ENCODE measurements around the gene CBR1. TPM values are rescaled to one million over a fixed set of nuclear protein-coding genes. Genes with fewer than 3 reads are reported as not detected.

Gene CBR1
- total and polyA plus RNA-seq, 2 of the 13 experiments (the other 11 are each of a cell fraction or from before 2014, with no cell fraction given): 33.7 to 38.7 TPM

GRCh38 chr21:36069713-36070583, at the start of gene CBR1 (continued):
- TF ChIP-seq, protein P1, sequence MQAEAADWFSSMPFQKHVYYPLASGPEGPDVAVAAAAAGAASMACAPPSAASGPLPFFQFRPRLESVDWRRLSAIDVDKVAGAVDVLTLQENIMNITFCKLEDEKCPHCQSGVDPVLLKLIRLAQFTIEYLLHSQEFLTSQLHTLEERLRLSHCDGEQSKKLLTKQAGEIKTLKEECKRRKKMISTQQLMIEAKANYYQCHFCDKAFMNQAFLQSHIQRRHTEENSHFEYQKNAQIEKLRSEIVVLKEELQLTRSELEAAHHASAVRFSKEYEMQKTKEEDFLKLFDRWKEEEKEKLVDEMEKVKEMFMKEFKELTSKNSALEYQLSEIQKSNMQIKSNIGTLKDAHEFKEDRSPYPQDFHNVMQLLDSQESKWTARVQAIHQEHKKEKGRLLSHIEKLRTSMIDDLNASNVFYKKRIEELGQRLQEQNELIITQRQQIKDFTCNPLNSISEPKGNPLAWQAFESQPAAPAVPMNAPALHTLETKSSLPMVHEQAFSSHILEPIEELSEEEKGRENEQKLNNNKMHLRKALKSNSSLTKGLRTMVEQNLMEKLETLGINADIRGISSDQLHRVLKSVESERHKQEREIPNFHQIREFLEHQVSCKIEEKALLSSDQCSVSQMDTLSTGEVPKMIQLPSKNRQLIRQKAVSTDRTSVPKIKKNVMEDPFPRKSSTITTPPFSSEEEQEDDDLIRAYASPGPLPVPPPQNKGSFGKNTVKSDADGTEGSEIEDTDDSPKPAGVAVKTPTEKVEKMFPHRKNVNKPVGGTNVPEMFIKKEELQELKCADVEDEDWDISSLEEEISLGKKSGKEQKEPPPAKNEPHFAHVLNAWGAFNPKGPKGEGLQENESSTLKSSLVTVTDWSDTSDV (CRISPR knock-in tag; IDR thresholded peaks at IDR 0.05): peak; percentile 74; the same call in 1 of the 2 replicates
- TF ChIP-seq PRDM15 (CRISPR knock-in tag; IDR thresholded peaks at IDR 0.05) (peak; percentile 51; the same call in 1 of the 2 replicates), ZFP36L1 (CRISPR knock-in tag; IDR thresholded peaks at IDR 0.05) (no peak), REL (CRISPR knock-in tag; conservative IDR thresholded peaks at IDR 0.05) (peak; percentile 61; the same call in 1 of the 2 replicates), NFE2 (CRISPR knock-in tag; IDR thresholded peaks at IDR 0.05) (peak; percentile 68), RBM22 (optimal IDR thresholded peaks at IDR 0.05; ENCODE audit: low read length) (no peak), NR0B2 (CRISPR knock-in tag; IDR thresholded peaks at IDR 0.05) (no peak), ZNF274 (CRISPR knock-in tag; IDR thresholded peaks at IDR 0.05) (peak; percentile 57), CEBPG (CRISPR knock-in tag; IDR thresholded peaks at IDR 0.05) (no peak), ZFY (CRISPR knock-in tag; IDR thresholded peaks at IDR 0.05) (peak; percentile 67; the same call in 1 of the 2 replicates), ZGPAT (CRISPR knock-in tag; IDR thresholded peaks at IDR 0.05) (peak; percentile 62; the same call in 1 of the 2 replicates), SMARCE1 (IDR thresholded peaks at IDR 0.05; ENCODE audit: borderline replicate concordance) (no peak), TGIF2 (CRISPR knock-in tag; IDR thresholded peaks at IDR 0.05) (no peak), FIP1L1 (IDR thresholded peaks at IDR 0.05; ENCODE audit: borderline replicate concordance, insufficient read depth, low read depth, low read length) (no peak), KDM5B (CRISPR knock-in tag; IDR thresholded peaks at IDR 0.05; ENCODE audit: borderline replicate concordance) (peak; percentile 54; the same call in 1 of the 2 replicates)
- TF ChIP-seq, protein P2, sequence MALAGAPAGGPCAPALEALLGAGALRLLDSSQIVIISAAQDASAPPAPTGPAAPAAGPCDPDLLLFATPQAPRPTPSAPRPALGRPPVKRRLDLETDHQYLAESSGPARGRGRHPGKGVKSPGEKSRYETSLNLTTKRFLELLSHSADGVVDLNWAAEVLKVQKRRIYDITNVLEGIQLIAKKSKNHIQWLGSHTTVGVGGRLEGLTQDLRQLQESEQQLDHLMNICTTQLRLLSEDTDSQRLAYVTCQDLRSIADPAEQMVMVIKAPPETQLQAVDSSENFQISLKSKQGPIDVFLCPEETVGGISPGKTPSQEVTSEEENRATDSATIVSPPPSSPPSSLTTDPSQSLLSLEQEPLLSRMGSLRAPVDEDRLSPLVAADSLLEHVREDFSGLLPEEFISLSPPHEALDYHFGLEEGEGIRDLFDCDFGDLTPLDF (CRISPR knock-in tag; IDR thresholded peaks at IDR 0.05): 0 out of 2 replicates have a peak, but pooled peaks have one; percentile 26
